Measurements from ENCODE around the gene ABLIM1. TPM values are rescaled to one million over a fixed set of nuclear protein-coding genes. Genes with fewer than 3 reads are reported as not detected.

The ABLIM1 gene
- total and polyA plus RNA-seq, 8 donors: 28.1 to 276 (median 92.9) TPM

DNA sequence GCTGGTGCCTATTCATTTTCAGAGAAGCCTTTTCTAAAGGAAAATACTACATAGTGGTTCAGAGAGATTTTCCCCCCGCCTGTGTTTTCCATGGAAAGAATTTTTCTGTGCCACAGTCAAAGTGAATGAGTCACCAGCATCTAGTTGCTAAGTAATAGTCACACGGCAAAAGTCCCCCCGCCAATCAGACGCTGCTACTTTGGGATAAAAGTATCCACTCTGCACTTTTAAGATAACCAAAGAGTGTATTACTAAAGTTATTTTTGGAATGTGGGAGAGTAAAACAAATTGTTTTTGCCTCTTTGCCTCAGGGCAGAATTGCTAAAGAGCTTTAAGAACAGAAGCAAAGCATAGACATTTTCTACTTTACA lies 23.5 kb downstream of the ABLIM1 start:
- peaks cover 33 to 62% (median 50%) of the 10 kb centered on the region in 4 donors for H3K4me1 ChIP-seq
- intact Hi-C loops (cut with DNase I; ENCODE audit: low total_unique reads): no loop called here
- no peak overlapping the region for H3K4me3 ChIP-seq
- no peaks in the 10 kb centered on the region for H3K36me3 ChIP-seq
- peak in 1 of 2 donors; percentile 83 for DNase-seq
- WGBS, 5 donors: 11 to 23% (median 18%) methylated on average over 4 of the region's 4 CpGs
- peak overlapping the region in 4 of 5 donors; percentile 4 to 65 (median 32) for H3K27ac ChIP-seq
- H3K27me3 ChIP-seq: peaks cover 0 to 20% (median 3%) of the 10 kb centered on the region in 3 donors
- peak in 1 of 3 donors; percentile 6 for TF ChIP-seq POLR2AphosphoS5 (IDR thresholded peaks at IDR 0.05)
- no peak for TF ChIP-seq CTCF (IDR thresholded peaks at IDR 0.05)
- H3K9me3 ChIP-seq: no peaks in the 10 kb centered on the region

GRCh38 chr10:114632869-114633715 lies 25.0 kb downstream of the ABLIM1 start:
- Histone ChIP-seq H3K36me3 (no peaks in the 10 kb centered on the region), H3K27ac (peak overlapping the region in 4 of 5 donors; percentile 17 to 76 (median 64)), H3K9me3 (no peaks in the 10 kb centered on the region), H3K27me3 (peaks cover 0 to 20% (median 3%) of the 10 kb centered on the region in 3 donors), H3K4me1 (peaks cover 33 to 68% (median 50%) of the 10 kb centered on the region in 4 donors), H3K4me3 (peak overlapping the region in 2 of 4 donors; percentile 52 to 62)
- intact Hi-C loops (cut with DNase I; ENCODE audit: low total_unique reads): no loop called here
- WGBS, 5 donors: 43 to 65% (median 57%) methylated on average over 13 of the region's 13 CpGs
- DNase-seq: peak in 1 of 2 donors; percentile 82
- no peak for TF ChIP-seq POLR2A (IDR thresholded peaks at IDR 0.05)
- peak in 2 of 3 donors; percentile 8 to 52 for TF ChIP-seq POLR2AphosphoS5 (IDR thresholded peaks at IDR 0.05)

GRCh38 chr10:114631666-114632417 lies 26.2 kb downstream of the ABLIM1 start:
- peak in 1 of 2 donors; percentile 83 for DNase-seq
- peak overlapping the region; percentile 24 to 76 (median 61) for H3K27ac ChIP-seq
- no peaks in the 10 kb centered on the region for H3K36me3 ChIP-seq
- H3K9me3 ChIP-seq: no peaks in the 10 kb centered on the region
- H3K4me3 ChIP-seq: peak overlapping the region; percentile 52 to 62 (median 56)
- intact Hi-C loops (cut with DNase I; ENCODE audit: low total_unique reads): no loop called here
- TF ChIP-seq POLR2A (IDR thresholded peaks at IDR 0.05) (no peak), EP300 (IDR thresholded peaks at IDR 0.05) (no peak), CTCF (IDR thresholded peaks at IDR 0.05) (no peak), POLR2AphosphoS5 (IDR thresholded peaks at IDR 0.05) (no peak)
- WGBS, 5 donors: 2 to 3% (median 3%) methylated on average over 34 to 53 of the region's 53 CpGs
- H3K27me3 ChIP-seq: peaks cover 0 to 20% (median 3%) of the 10 kb centered on the region in 3 donors
- peaks cover 33 to 68% (median 50%) of the 10 kb centered on the region in 4 donors for H3K4me1 ChIP-seq

GRCh38 chr10:114631090-114631665 lies 26.9 kb downstream of the ABLIM1 start:
- peak overlapping the region; percentile 52 to 62 (median 56) for H3K4me3 ChIP-seq
- TF ChIP-seq POLR2A (IDR thresholded peaks at IDR 0.05) (no peak), POLR2AphosphoS5 (IDR thresholded peaks at IDR 0.05) (no peak), CTCF (IDR thresholded peaks at IDR 0.05) (no peak)
- H3K27me3 ChIP-seq: peaks cover 0 to 20% (median 3%) of the 10 kb centered on the region in 3 donors
- no peak for DNase-seq
- peaks cover 33 to 70% (median 50%) of the 10 kb centered on the region in 4 donors for H3K4me1 ChIP-seq
- intact Hi-C loops (cut with DNase I; ENCODE audit: low total_unique reads): no loop called here
- H3K27ac ChIP-seq: peak overlapping the region in 3 of 5 donors; percentile 58 to 76 (median 74)
- H3K9me3 ChIP-seq: no peaks in the 10 kb centered on the region
- 50 to 65% (median 55%) methylated on average over 9 of the region's 9 CpGs for WGBS, 5 donors
- no peaks in the 10 kb centered on the region for H3K36me3 ChIP-seq
